SK-N-SH treated with all-trans-retinoic acid at 6 μM for 48 hours (cell line): Measurements from ENCODE around the gene OBSL1.

Source experiments
- ARNTL ChIP-seq: fragments of 450-650 bp; formaldehyde crosslinking; IDR thresholded peaks from 2 replicates; pipeline ENCODE4 v1.5.0; 2020; ENCODE audit warnings: low read depth, mild to moderate bottlenecking, moderate library complexity, borderline replicate concordance
- CSDC2 ChIP-seq: fragments of 250-450 bp; sonication (Bioruptor Pico); IDR thresholded peaks from 2 replicates; pipeline ENCODE4 v1.5.0; 2020; ENCODE audit warnings: mild to moderate bottlenecking, moderate library complexity
- ESRRG ChIP-seq: fragments of 250-450 bp; sonication (Bioruptor Pico); IDR thresholded peaks from 2 replicates; pipeline ENCODE4 v1.6.1; 2021; ENCODE audit warnings: mild to moderate bottlenecking
- PPARA ChIP-seq: fragments of 250-450 bp; sonication (Bioruptor Pico); IDR thresholded peaks from 2 replicates; pipeline ENCODE4 v1.5.0; 2020; ENCODE audit warnings: mild to moderate bottlenecking, borderline replicate concordance
- RARB ChIP-seq: fragments of 250-450 bp; sonication (Bioruptor Pico); IDR thresholded peaks from 2 replicates; pipeline ENCODE4 v1.8.0; 2021; ENCODE audit warnings: mild to moderate bottlenecking, moderate library complexity
- TCF4 ChIP-seq: fragments of 250-450 bp; sonication (Bioruptor Pico); IDR thresholded peaks from 2 replicates; pipeline ENCODE4 v1.8.0; 2021; ENCODE audit warnings: mild to moderate bottlenecking, moderate library complexity, borderline replicate concordance
- ZC3H10 ChIP-seq: fragments of 250-450 bp; sonication (Bioruptor Pico); IDR thresholded peaks from 2 replicates; pipeline ENCODE4 v1.5.1; 2021; ENCODE audit warnings: mild to moderate bottlenecking, moderate library complexity
- ZFP3 ChIP-seq: fragments of 250-450 bp; sonication (Bioruptor Pico); IDR thresholded peaks from 2 replicates; pipeline ENCODE4 v1.5.0; 2020; ENCODE audit warnings: mild to moderate bottlenecking, moderate library complexity
- ZFP30 ChIP-seq: fragments of 450-650 bp; formaldehyde crosslinking; IDR thresholded peaks from 2 replicates; pipeline ENCODE4 v1.5.0; 2022; ENCODE audit warnings: mild to moderate bottlenecking, moderate library complexity
- ZNF565 ChIP-seq: fragments of 450-650 bp; formaldehyde crosslinking; conservative IDR thresholded peaks from 2 replicates; pipeline ENCODE4 v1.5.0; 2020; ENCODE audit warnings: low read depth, mild to moderate bottlenecking, moderate library complexity
- TF ChIP-seq, protein P1 (sequence below): fragments of 250-450 bp; sonication (Bioruptor Pico); IDR thresholded peaks from 2 replicates; pipeline ENCODE4 v1.5.1; 2020; ENCODE audit warnings: low read depth, mild to moderate bottlenecking, moderate library complexity
- TF ChIP-seq, protein P2 (sequence below): fragments of 250-450 bp; sonication (Bioruptor Pico); IDR thresholded peaks from 2 replicates; pipeline ENCODE4 v1.8.0; 2020; ENCODE audit warnings: mild to moderate bottlenecking, moderate library complexity, borderline replicate concordance
- TF ChIP-seq, protein P3 (sequence below): fragments of 250-450 bp; sonication (Bioruptor Pico); IDR thresholded peaks from 2 replicates; pipeline ENCODE4 v1.5.1; 2021; ENCODE audit warnings: mild to moderate bottlenecking, moderate library complexity

DNA sequence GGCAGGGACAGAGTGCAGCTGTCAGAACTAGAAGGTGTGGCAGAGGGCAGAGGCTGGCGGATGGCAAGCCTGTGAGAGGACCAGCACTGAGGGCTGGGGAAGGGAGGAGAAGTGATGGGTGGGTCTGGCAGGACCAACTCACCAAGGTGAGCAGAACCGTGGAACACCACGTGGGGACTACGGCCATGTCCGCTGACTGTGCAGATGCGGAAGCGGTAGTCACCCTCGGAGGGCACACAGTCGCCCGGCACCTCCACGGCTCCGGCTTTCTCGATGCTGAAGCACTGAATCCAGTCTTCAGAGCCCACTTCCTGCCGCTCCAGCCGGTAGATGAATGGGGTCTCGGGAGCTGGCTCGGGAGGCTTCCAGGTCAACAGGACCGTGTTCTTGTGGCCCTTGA lies 4.2 kb downstream of the OBSL1 start:
- no peak for TF ChIP-seq RARB (CRISPR knock-in tag)
- TF ChIP-seq, protein P1, sequence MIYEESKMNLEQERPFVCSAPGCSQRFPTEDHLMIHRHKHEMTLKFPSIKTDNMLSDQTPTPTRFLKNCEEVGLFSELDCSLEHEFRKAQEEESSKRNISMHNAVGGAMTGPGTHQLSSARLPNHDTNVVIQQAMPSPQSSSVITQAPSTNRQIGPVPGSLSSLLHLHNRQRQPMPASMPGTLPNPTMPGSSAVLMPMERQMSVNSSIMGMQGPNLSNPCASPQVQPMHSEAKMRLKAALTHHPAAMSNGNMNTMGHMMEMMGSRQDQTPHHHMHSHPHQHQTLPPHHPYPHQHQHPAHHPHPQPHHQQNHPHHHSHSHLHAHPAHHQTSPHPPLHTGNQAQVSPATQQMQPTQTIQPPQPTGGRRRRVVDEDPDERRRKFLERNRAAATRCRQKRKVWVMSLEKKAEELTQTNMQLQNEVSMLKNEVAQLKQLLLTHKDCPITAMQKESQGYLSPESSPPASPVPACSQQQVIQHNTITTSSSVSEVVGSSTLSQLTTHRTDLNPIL (CRISPR knock-in tag), result no peak
- TF ChIP-seq, protein P2, sequence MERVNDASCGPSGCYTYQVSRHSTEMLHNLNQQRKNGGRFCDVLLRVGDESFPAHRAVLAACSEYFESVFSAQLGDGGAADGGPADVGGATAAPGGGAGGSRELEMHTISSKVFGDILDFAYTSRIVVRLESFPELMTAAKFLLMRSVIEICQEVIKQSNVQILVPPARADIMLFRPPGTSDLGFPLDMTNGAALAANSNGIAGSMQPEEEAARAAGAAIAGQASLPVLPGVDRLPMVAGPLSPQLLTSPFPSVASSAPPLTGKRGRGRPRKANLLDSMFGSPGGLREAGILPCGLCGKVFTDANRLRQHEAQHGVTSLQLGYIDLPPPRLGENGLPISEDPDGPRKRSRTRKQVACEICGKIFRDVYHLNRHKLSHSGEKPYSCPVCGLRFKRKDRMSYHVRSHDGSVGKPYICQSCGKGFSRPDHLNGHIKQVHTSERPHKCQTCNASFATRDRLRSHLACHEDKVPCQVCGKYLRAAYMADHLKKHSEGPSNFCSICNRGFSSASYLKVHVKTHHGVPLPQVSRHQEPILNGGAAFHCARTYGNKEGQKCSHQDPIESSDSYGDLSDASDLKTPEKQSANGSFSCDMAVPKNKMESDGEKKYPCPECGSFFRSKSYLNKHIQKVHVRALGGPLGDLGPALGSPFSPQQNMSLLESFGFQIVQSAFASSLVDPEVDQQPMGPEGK (CRISPR knock-in tag), result no peak
- TF ChIP-seq ZFP3 (CRISPR knock-in tag), result no peak
- TF ChIP-seq ZFP30 (CRISPR knock-in tag), result no peak
- no peak for TF ChIP-seq ARNTL (CRISPR knock-in tag)
- TF ChIP-seq ZC3H10 (CRISPR knock-in tag), result no peak
- TF ChIP-seq PPARA, result no peak
- no peak for TF ChIP-seq ZNF565 (CRISPR knock-in tag)
- TF ChIP-seq CSDC2 (CRISPR knock-in tag), result no peak
- no peak for TF ChIP-seq TCF4 (CRISPR knock-in tag)
- TF ChIP-seq, protein P3, sequence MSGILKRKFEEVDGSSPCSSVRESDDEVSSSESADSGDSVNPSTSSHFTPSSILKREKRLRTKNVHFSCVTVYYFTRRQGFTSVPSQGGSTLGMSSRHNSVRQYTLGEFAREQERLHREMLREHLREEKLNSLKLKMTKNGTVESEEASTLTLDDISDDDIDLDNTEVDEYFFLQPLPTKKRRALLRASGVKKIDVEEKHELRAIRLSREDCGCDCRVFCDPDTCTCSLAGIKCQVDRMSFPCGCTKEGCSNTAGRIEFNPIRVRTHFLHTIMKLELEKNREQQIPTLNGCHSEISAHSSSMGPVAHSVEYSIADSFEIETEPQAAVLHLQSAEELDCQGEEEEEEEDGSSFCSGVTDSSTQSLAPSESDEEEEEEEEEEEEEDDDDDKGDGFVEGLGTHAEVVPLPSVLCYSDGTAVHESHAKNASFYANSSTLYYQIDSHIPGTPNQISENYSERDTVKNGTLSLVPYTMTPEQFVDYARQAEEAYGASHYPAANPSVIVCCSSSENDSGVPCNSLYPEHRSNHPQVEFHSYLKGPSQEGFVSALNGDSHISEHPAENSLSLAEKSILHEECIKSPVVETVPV (CRISPR knock-in tag), result no peak
- TF ChIP-seq ESRRG (CRISPR knock-in tag), result no peak
